Measurements from ENCODE around the gene ME3. TPM values are rescaled to one million over a fixed set of nuclear protein-coding genes. Genes with fewer than 3 reads are reported as not detected.
A peak's percentile ranks its signal among the peaks of the same experiment; 100 is the strongest.
"Not testable (repeated sequence)": the region's sequence is repeated elsewhere in the genome, so short reads cannot be mapped to it uniquely, and the experiment has no call there.

The ME3 gene
- total and polyA plus RNA-seq, 2 donors (not counting 1 experiment from before 2014, with no cell fraction given) = 8.8 to 50.7 TPM

GRCh38 chr11:86621854-86622253, 50.6 kb downstream of the ME3 start:
- no peak overlapping the region for H2AFZ ChIP-seq (ENCODE audit: low read length)
- no peaks in the 10 kb centered on the region for H3K79me2 ChIP-seq (ENCODE audit: control insufficient read depth, insufficient read depth, low read length)
- no peaks in the 10 kb centered on the region for H3K27me3 ChIP-seq (ENCODE audit: control insufficient read depth, insufficient read depth, low read length)
- no peak overlapping the region for H3K4me3 ChIP-seq (replicated peaks in 1 of 4; ENCODE audit: control extremely low read depth in 1 of 4, insufficient read depth in 1 of 4, low read depth in 3 of 4, low read length in 4 of 4)
- H3K27ac ChIP-seq (ENCODE audit: insufficient read depth, low read length) = no peak overlapping the region
- no peaks in the 10 kb centered on the region for H4K20me1 ChIP-seq (ENCODE audit: control insufficient read depth, extremely low read depth, insufficient read depth, low read length)
- no peak overlapping the region for H3K4me2 ChIP-seq (ENCODE audit: extremely low read depth, insufficient read depth, low read length)
- TF ChIP-seq CTCF (conservative IDR thresholded peaks at IDR 0.05 in 1 of 2, IDR thresholded peaks at IDR 0.05 in 1 of 2; ENCODE audit: low read depth in 1 of 2, low read length in 2 of 2) (no peak), EZH2 (IDR thresholded peaks at IDR 0.05; ENCODE audit: low read length, missing control alignments) (no peak)
- H3K4me1 ChIP-seq (ENCODE audit: control insufficient read depth, extremely low read depth, insufficient read depth, low read length) = no peaks in the 10 kb centered on the region
- no peak overlapping the region for H3K9ac ChIP-seq (ENCODE audit: insufficient read depth, low read length)
- no peak for DNase-seq (ENCODE audit: low read depth in 2 of 2)
- no peaks in the 10 kb centered on the region for H3K9me3 ChIP-seq (ENCODE audit: control insufficient read depth, insufficient read depth, low read depth, low read length)
- no peaks in the 10 kb centered on the region for H3K36me3 ChIP-seq (ENCODE audit: control insufficient read depth, insufficient read depth, low read length)

GRCh38 chr11:86620891-86621521, 51.4 kb downstream of the ME3 start:
- Histone ChIP-seq H2AFZ (ENCODE audit: low read length) (no peak overlapping the region), H3K27me3 (ENCODE audit: control insufficient read depth, insufficient read depth, low read length) (no peaks in the 10 kb centered on the region), H4K20me1 (ENCODE audit: control insufficient read depth, extremely low read depth, insufficient read depth, low read length) (no peaks in the 10 kb centered on the region), H3K4me2 (ENCODE audit: extremely low read depth, insufficient read depth, low read length) (peak overlapping the region; percentile 20), H3K36me3 (ENCODE audit: control insufficient read depth, insufficient read depth, low read length) (no peaks in the 10 kb centered on the region), H3K4me3 (replicated peaks in 1 of 4; ENCODE audit: control extremely low read depth in 1 of 4, insufficient read depth in 1 of 4, low read depth in 3 of 4, low read length in 4 of 4) (no peak overlapping the region), H3K4me1 (ENCODE audit: control insufficient read depth, extremely low read depth, insufficient read depth, low read length) (no peaks in the 10 kb centered on the region), H3K79me2 (ENCODE audit: control insufficient read depth, insufficient read depth, low read length) (no peaks in the 10 kb centered on the region), H3K9ac (ENCODE audit: insufficient read depth, low read length) (no peak overlapping the region), H3K9me3 (ENCODE audit: control insufficient read depth, insufficient read depth, low read depth, low read length) (no peaks in the 10 kb centered on the region), H3K27ac (ENCODE audit: insufficient read depth, low read length) (no peak overlapping the region)
- TF ChIP-seq EZH2 (IDR thresholded peaks at IDR 0.05; ENCODE audit: low read length, missing control alignments) (no peak), CTCF (conservative IDR thresholded peaks at IDR 0.05 in 1 of 2, IDR thresholded peaks at IDR 0.05 in 1 of 2; ENCODE audit: low read depth in 1 of 2, low read length in 2 of 2) (no peak)
- peak; percentile 87 to 91 for DNase-seq (ENCODE audit: low read depth in 2 of 2)

GRCh38 chr11:86619428-86619827, 53.0 kb downstream of the ME3 start:
- not testable (repeated sequence) for H3K4me1 ChIP-seq (ENCODE audit: control insufficient read depth, extremely low read depth, insufficient read depth, low read length); H3K27ac ChIP-seq (ENCODE audit: insufficient read depth, low read length); H3K4me3 ChIP-seq (replicated peaks in 1 of 4; ENCODE audit: control extremely low read depth in 1 of 4, insufficient read depth in 1 of 4, low read depth in 3 of 4, low read length in 4 of 4); H3K27me3 ChIP-seq (ENCODE audit: control insufficient read depth, insufficient read depth, low read length); H3K9me3 ChIP-seq (ENCODE audit: control insufficient read depth, insufficient read depth, low read depth, low read length); H4K20me1 ChIP-seq (ENCODE audit: control insufficient read depth, extremely low read depth, insufficient read depth, low read length); DNase-seq (ENCODE audit: low read depth in 2 of 2); H3K9ac ChIP-seq (ENCODE audit: insufficient read depth, low read length); H3K79me2 ChIP-seq (ENCODE audit: control insufficient read depth, insufficient read depth, low read length); H3K4me2 ChIP-seq (ENCODE audit: extremely low read depth, insufficient read depth, low read length); H3K36me3 ChIP-seq (ENCODE audit: control insufficient read depth, insufficient read depth, low read length); H2AFZ ChIP-seq (ENCODE audit: low read length)

Measured in fibroblast of lung (primary cell).